ENCODE measurements around the gene CLMN. TPM values are rescaled to one million over a fixed set of nuclear protein-coding genes. Genes with fewer than 3 reads are reported as not detected.

Gene CLMN
- total and polyA plus RNA-seq, 2 experiments from 2014 or later, result 0.11 to 0.53 TPM

- 73 to 76% methylated on average over 21 of the region's 21 CpGs for WGBS, 2 experiments (ENCODE audit: low coverage in 1 of 2, low lambda C conversion rate in 2 of 2, missing lambda C conversion rate in 2 of 2)
Measured at GRCh38 chr14:95191445-95192199, 128.1 kb downstream of the CLMN start.

GRCh38 chr14:95190857-95191256, 128.9 kb downstream of the CLMN start:
- in situ Hi-C loops (cut with MboI), result no loop called here
- no peaks in the 10 kb centered on the region for H3K27me3 ChIP-seq (replicated peaks; ENCODE audit: insufficient read depth)
- WGBS, 2 experiments (ENCODE audit: low coverage in 1 of 2, low lambda C conversion rate in 2 of 2, missing lambda C conversion rate in 2 of 2), result 72 to 73% methylated on average over 7 of the region's 7 CpGs
- H3K36me3 ChIP-seq (ENCODE audit: low read depth), result no peaks in the 10 kb centered on the region
- H3K27ac ChIP-seq, result no peak overlapping the region
- H3K4me1 ChIP-seq (ENCODE audit: insufficient read depth), result no peaks in the 10 kb centered on the region
- H3K4me2 ChIP-seq (ENCODE audit: unreplicated experiment), result no peak overlapping the region
- no peaks in the 10 kb centered on the region for H3K79me2 ChIP-seq (ENCODE audit: insufficient read depth)
- H3F3A ChIP-seq (ENCODE audit: insufficient read depth), result no peaks in the 10 kb centered on the region
- H4K20me1 ChIP-seq (ENCODE audit: insufficient read depth), result no peaks in the 10 kb centered on the region
- no peak overlapping the region for H2AFZ ChIP-seq
- no peak for TF ChIP-seq EZH2phosphoT487 (IDR thresholded peaks at IDR 0.05; ENCODE audit: insufficient read depth, low read depth)
- no peak for TF ChIP-seq EZH2 (IDR thresholded peaks at IDR 0.05; ENCODE audit: insufficient read depth, poor library complexity, severe bottlenecking)
- no peaks in the 10 kb centered on the region for H3K9me2 ChIP-seq (ENCODE audit: insufficient read depth)
- no peak overlapping the region for H3K4me3 ChIP-seq
- no peak overlapping the region for H3K9ac ChIP-seq
- DNase-seq, result no peak
- H3K9me3 ChIP-seq (ENCODE audit: low read depth), result no peaks in the 10 kb centered on the region

More at GRCh38 chr14:95191445-95192199, 128.1 kb downstream of the CLMN start:
- Histone ChIP-seq H3K9ac (no peak overlapping the region), H4K20me1 (ENCODE audit: insufficient read depth) (no peaks in the 10 kb centered on the region), H3K4me2 (ENCODE audit: unreplicated experiment) (no peak overlapping the region), H3K36me3 (ENCODE audit: low read depth) (no peaks in the 10 kb centered on the region), H3K27me3 (replicated peaks; ENCODE audit: insufficient read depth) (no peaks in the 10 kb centered on the region), H3K4me1 (ENCODE audit: insufficient read depth) (no peaks in the 10 kb centered on the region), H3K27ac (no peak overlapping the region), H3F3A (ENCODE audit: insufficient read depth) (no peaks in the 10 kb centered on the region), H3K79me2 (ENCODE audit: insufficient read depth) (no peaks in the 10 kb centered on the region), H2AFZ (no peak overlapping the region), H3K9me2 (ENCODE audit: insufficient read depth) (no peaks in the 10 kb centered on the region), H3K4me3 (no peak overlapping the region), H3K9me3 (ENCODE audit: low read depth) (no peaks in the 10 kb centered on the region)
- DNase-seq, result no peak
- no peak for TF ChIP-seq EZH2 (IDR thresholded peaks at IDR 0.05; ENCODE audit: insufficient read depth, poor library complexity, severe bottlenecking)
- no peak for TF ChIP-seq EZH2phosphoT487 (IDR thresholded peaks at IDR 0.05; ENCODE audit: insufficient read depth, low read depth)
- in situ Hi-C loops (cut with MboI), result no loop called here

- Histone ChIP-seq H3K9me3 (ENCODE audit: low read depth) (no peaks in the 10 kb centered on the region), H3K4me2 (ENCODE audit: unreplicated experiment) (no peak overlapping the region), H3K9ac (no peak overlapping the region), H3F3A (ENCODE audit: insufficient read depth) (no peaks in the 10 kb centered on the region), H3K36me3 (ENCODE audit: low read depth) (no peaks in the 10 kb centered on the region), H3K4me1 (ENCODE audit: insufficient read depth) (no peaks in the 10 kb centered on the region), H3K9me2 (ENCODE audit: insufficient read depth) (no peaks in the 10 kb centered on the region), H3K27ac (no peak overlapping the region), H3K4me3 (no peak overlapping the region), H3K27me3 (replicated peaks; ENCODE audit: insufficient read depth) (no peaks in the 10 kb centered on the region), H2AFZ (no peak overlapping the region), H3K79me2 (ENCODE audit: insufficient read depth) (no peaks in the 10 kb centered on the region), H4K20me1 (ENCODE audit: insufficient read depth) (no peaks in the 10 kb centered on the region)
- in situ Hi-C loops (cut with MboI), result no loop called here
- DNase-seq, result no peak
- no peak for TF ChIP-seq EZH2 (IDR thresholded peaks at IDR 0.05; ENCODE audit: insufficient read depth, poor library complexity, severe bottlenecking)
- TF ChIP-seq EZH2phosphoT487 (IDR thresholded peaks at IDR 0.05; ENCODE audit: insufficient read depth, low read depth), result no peak
- 61 to 64% methylated on average over 4 of the region's 4 CpGs for WGBS, 2 experiments (ENCODE audit: low coverage in 1 of 2, low lambda C conversion rate in 2 of 2, missing lambda C conversion rate in 2 of 2)
Measured at GRCh38 chr14:95190346-95190840, 129.3 kb downstream of the CLMN start.

DNA sequence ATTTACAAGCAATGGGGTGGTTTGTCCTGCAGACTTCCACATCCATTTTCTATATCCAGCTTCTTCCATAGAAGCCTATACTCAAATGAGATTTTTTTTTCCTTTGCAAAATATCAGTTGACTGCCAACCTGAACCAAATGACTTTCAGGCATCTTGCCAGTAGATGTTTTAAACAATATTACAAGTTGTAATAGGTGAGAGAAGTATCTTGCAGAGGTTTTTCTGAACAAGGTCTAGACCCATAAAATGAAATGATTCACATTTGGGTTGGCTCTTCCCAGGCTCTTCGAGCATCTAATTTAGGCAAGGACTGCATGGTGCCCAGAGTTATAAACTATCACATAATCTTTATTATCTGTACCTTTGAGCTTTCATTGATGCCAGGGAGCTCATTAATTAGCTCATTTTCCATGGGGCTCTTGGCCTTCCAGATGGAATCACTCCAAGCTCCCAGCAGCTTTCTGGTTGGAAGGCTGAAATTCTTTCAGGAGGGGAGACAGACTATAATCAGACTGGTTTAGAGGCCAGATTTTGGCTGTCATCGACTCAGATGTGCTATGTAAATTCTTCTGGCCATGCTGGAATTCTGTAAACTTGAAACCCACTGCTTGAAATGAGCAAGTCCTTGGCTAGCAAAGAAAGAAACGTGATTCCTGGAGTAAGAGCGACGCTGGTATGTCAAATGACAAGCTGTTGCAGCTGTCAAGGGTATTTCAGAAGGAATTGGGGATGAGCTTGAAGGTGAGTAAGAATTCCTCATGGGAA, 130.2 kb downstream of the CLMN start:
- Histone ChIP-seq H2AFZ (no peak overlapping the region), H4K20me1 (ENCODE audit: insufficient read depth) (no peaks in the 10 kb centered on the region), H3K27me3 (replicated peaks; ENCODE audit: insufficient read depth) (no peaks in the 10 kb centered on the region), H3K36me3 (ENCODE audit: low read depth) (no peaks in the 10 kb centered on the region), H3K4me1 (ENCODE audit: insufficient read depth) (no peaks in the 10 kb centered on the region), H3K27ac (no peak overlapping the region), H3K4me3 (no peak overlapping the region), H3K9me2 (ENCODE audit: insufficient read depth) (no peaks in the 10 kb centered on the region), H3K9ac (no peak overlapping the region), H3K79me2 (ENCODE audit: insufficient read depth) (no peaks in the 10 kb centered on the region), H3F3A (ENCODE audit: insufficient read depth) (no peaks in the 10 kb centered on the region), H3K4me2 (ENCODE audit: unreplicated experiment) (no peak overlapping the region), H3K9me3 (ENCODE audit: low read depth) (no peaks in the 10 kb centered on the region)
- no peak for TF ChIP-seq EZH2phosphoT487 (IDR thresholded peaks at IDR 0.05; ENCODE audit: insufficient read depth, low read depth)
- no peak for TF ChIP-seq EZH2 (IDR thresholded peaks at IDR 0.05; ENCODE audit: insufficient read depth, poor library complexity, severe bottlenecking)
- DNase-seq, result no peak
- in situ Hi-C loops (cut with MboI), result no loop called here
- WGBS, 2 experiments (ENCODE audit: low coverage in 1 of 2, low lambda C conversion rate in 2 of 2, missing lambda C conversion rate in 2 of 2), result 21 to 26% methylated on average over 5 of the region's 5 CpGs

All from GM23248 (cell line).